ENCODE results near the gene OR6S1. TPM values are rescaled to one million over a fixed set of nuclear protein-coding genes. Genes with fewer than 3 reads are reported as not detected.

Gene OR6S1
- total and polyA plus RNA-seq, 10 of the 15 experiments (the other 5 are each of a cell fraction or from before 2014, with no cell fraction given): 0.22 to 0.67 (median 0.43) TPM; not detected in 4

GRCh38 chr14:20631023-20631879 lies 10.2 kb downstream of the OR6S1 start (continued):
- TF ChIP-seq PRDM15 (CRISPR knock-in tag; IDR thresholded peaks at IDR 0.05): no peak
- no peak for TF ChIP-seq YY1 (IDR thresholded peaks at IDR 0.05; ENCODE audit: low read depth, low read length)
- TF ChIP-seq NR2C2 (IDR thresholded peaks at IDR 0.05; ENCODE audit: borderline replicate concordance, control insufficient read depth, insufficient read length, low read depth): no peak
- no peak for TF ChIP-seq CREB1 (IDR thresholded peaks at IDR 0.05; ENCODE audit: low read depth)
- TF ChIP-seq SIN3A (IDR thresholded peaks at IDR 0.05; ENCODE audit: low read depth, low read length): no peak
- no peak for TF ChIP-seq EED (IDR thresholded peaks at IDR 0.05; ENCODE audit: low read depth)
- TF ChIP-seq ATF7 (IDR thresholded peaks at IDR 0.05; ENCODE audit: low read depth): no peak
- TF ChIP-seq CBFB (IDR thresholded peaks at IDR 0.05; ENCODE audit: low read depth): no peak
- peak; percentile 95 for TF ChIP-seq TARDBP (IDR thresholded peaks at IDR 0.05; ENCODE audit: borderline replicate concordance)
- TF ChIP-seq MEF2A (IDR thresholded peaks at IDR 0.05; ENCODE audit: insufficient read depth, low read depth, low read length): peak; percentile 38; the same call in 1 of the 2 replicates
- no peak for TF ChIP-seq BCL11A (IDR thresholded peaks at IDR 0.05; ENCODE audit: low read depth, low read length)
- TF ChIP-seq IKZF2 (IDR thresholded peaks at IDR 0.05): no peak
- peak; percentile 25; the same call in 1 of the 2 replicates for TF ChIP-seq CBX5 (IDR thresholded peaks at IDR 0.05; ENCODE audit: low read depth)
- TF ChIP-seq SKIL (IDR thresholded peaks at IDR 0.05; ENCODE audit: low read depth, poor library complexity, severe bottlenecking): peak; percentile 79
- TF ChIP-seq ZBTB40 (IDR thresholded peaks at IDR 0.05; ENCODE audit: borderline replicate concordance): peak; percentile 78
- no peak for TF ChIP-seq ZBTB33 (IDR thresholded peaks at IDR 0.05)

Data from GM12878 (cell line).